GM18505 (cell line): ENCODE results near the gene ZFAND2B.

Source experiments
- ATAC-seq: cut with Tn5 transposase; IDR thresholded peaks from one replicate; pipeline ENCODE4 v1.9.1; 2021; ENCODE audit not compliant: unreplicated experiment
- POLR2A ChIP-seq: IDR thresholded peaks from 4 replicates; pipeline ENCODE4 v1.6.1; 2011; ENCODE audit warnings: borderline replicate concordance; ENCODE audit not compliant: insufficient read depth, insufficient read length; ENCODE audit errors: extremely low read depth

The ZFAND2B gene

GRCh38 chr2:219206328-219207133 lies at the start of gene ZFAND2B:
TSS of gene ZFAND2B (plus strand) at chr2:219206782. CDS start at chr2:219206988, 206 bp downstream.
- ATAC-seq: peak; percentile 95

GRCh38 chr2:219157396-219157795 lies 49.2 kb upstream of the ZFAND2B start:
- no peak for TF ChIP-seq POLR2A
- ATAC-seq: no peak

More at GRCh38 chr2:219206328-219207133, at the start of gene ZFAND2B:
- peak; percentile 99 for TF ChIP-seq POLR2A

GRCh38 chr2:219158025-219158424 lies 48.6 kb upstream of the ZFAND2B start:
- ATAC-seq: no peak
- no peak for TF ChIP-seq POLR2A

- no peak for TF ChIP-seq POLR2A
Measured at GRCh38 chr2:219158586-219158985, 48.0 kb upstream of the ZFAND2B start.

GRCh38 chr2:219159771-219160185 lies 46.8 kb upstream of the ZFAND2B start:
- no peak for ATAC-seq
- no peak for TF ChIP-seq POLR2A

More at GRCh38 chr2:219158586-219158985, 48.0 kb upstream of the ZFAND2B start:
- ATAC-seq: no peak

GRCh38 chr2:219160186-219161017 lies 46.2 kb upstream of the ZFAND2B start, which contains the start of gene NHEJ1:
TSS of gene NHEJ1 (minus strand) at chr2:219160815. CDS start at chr2:219158362, 2,453 bp downstream.
- peak; percentile 84 for TF ChIP-seq POLR2A
- ATAC-seq: peak; percentile 85

GRCh38 chr2:219161097-219161496 lies 45.5 kb upstream of the ZFAND2B start:
- no peak for TF ChIP-seq POLR2A
- ATAC-seq: no peak

- no peak for ATAC-seq
- TF ChIP-seq POLR2A: no peak
Measured at GRCh38 chr2:219163156-219163555, 43.4 kb upstream of the ZFAND2B start.

GRCh38 chr2:219165058-219165911 lies 41.3 kb upstream of the ZFAND2B start:
- ATAC-seq: no peak
- TF ChIP-seq POLR2A: no peak

- TF ChIP-seq POLR2A: no peak
- no peak for ATAC-seq
Measured at GRCh38 chr2:219167997-219168396, 38.6 kb upstream of the ZFAND2B start.

GRCh38 chr2:219168526-219168925 lies 38.1 kb upstream of the ZFAND2B start:
- no peak for TF ChIP-seq POLR2A

GRCh38 chr2:219168932-219169331 lies 37.6 kb upstream of the ZFAND2B start:
- ATAC-seq: no peak
- no peak for TF ChIP-seq POLR2A

More at GRCh38 chr2:219168526-219168925, 38.1 kb upstream of the ZFAND2B start:
- no peak for ATAC-seq
